HepG2 (cell line): ENCODE data around the gene KIAA0319L. TPM values are rescaled to one million over a fixed set of nuclear protein-coding genes. Genes with fewer than 3 reads are reported as not detected.

Experiments used
- DR1 ChIP-seq: sonication (generic); formaldehyde crosslinking; IDR thresholded peaks from 2 replicates; pipeline ENCODE4 v1.8.0; 2021; ENCODE audit warnings: mild to moderate bottlenecking, missing genetic modification reagents, inconsistent platforms
- HOXA7 ChIP-seq: sonication (generic); formaldehyde crosslinking; IDR thresholded peaks from 2 replicates; pipeline ENCODE4 v1.8.1; 2022; ENCODE audit warnings: mild to moderate bottlenecking, missing genetic modification reagents, moderate library complexity
- MIXL1 ChIP-seq: IDR thresholded peaks from 2 replicates; pipeline ENCODE4 v1.6.1; 2016
- PHF8 ChIP-seq: sonication (generic); formaldehyde crosslinking; IDR thresholded peaks from 2 replicates; pipeline ENCODE4 v1.5.0; 2020; ENCODE audit warnings: missing genetic modification reagents
- ZC3H13 ChIP-seq: sonication (generic); formaldehyde crosslinking; IDR thresholded peaks from 2 replicates; pipeline ENCODE4 v1.8.1; 2023; ENCODE audit warnings: mild to moderate bottlenecking, missing genetic modification reagents, moderate library complexity
- polyA plus RNA-seq, 8 experiments: library from polyadenylated mRNA; depleted of rRNA in 3 of 8; stranded (reverse) in 7 of 8; unstranded in 1 of 8; fragments of >200 nt; fragmentation: Illumina TruSeq in 4 of 8; extraction: Trizol in 4 of 8; gene quantifications; 2 replicates each; pipeline versions ENCODE4 v1.2.1 to v1.2.3, GENCODE V29; 2011 to 2016; ENCODE audit warnings: low read depth in 4 of 8, missing spikeins in 1 of 8, mixed read lengths in 1 of 8; ENCODE audit not compliant: insufficient read depth in 1 of 8
- total RNA-seq, 5 experiments: library from RNA; depleted of rRNA; stranded (reverse); fragments of >200 nt; fragmentation: Illumina TruSeq; extraction: Trizol; gene quantifications; 2 replicates each; pipeline ENCODE4 v1.2.3, GENCODE V29; 2016; ENCODE audit warnings: low read depth in 1 of 5
- TF ChIP-seq, protein P1 (sequence below): fragments of 450-650 bp; IDR thresholded peaks from 2 replicates; pipeline ENCODE4 v1.6.1; 2017; ENCODE audit warnings: mild to moderate bottlenecking
- TF ChIP-seq, protein P2 (sequence below): sonication (generic); formaldehyde crosslinking; IDR thresholded peaks from 2 replicates; pipeline ENCODE4 v1.4.0; 2020; ENCODE audit warnings: mild to moderate bottlenecking, missing genetic modification reagents

The KIAA0319L gene
- total and polyA plus RNA-seq, 2 of the 13 experiments (the other 11 are each of a cell fraction or from before 2014, with no cell fraction given): 33.4 to 82.6 TPM

DNA sequence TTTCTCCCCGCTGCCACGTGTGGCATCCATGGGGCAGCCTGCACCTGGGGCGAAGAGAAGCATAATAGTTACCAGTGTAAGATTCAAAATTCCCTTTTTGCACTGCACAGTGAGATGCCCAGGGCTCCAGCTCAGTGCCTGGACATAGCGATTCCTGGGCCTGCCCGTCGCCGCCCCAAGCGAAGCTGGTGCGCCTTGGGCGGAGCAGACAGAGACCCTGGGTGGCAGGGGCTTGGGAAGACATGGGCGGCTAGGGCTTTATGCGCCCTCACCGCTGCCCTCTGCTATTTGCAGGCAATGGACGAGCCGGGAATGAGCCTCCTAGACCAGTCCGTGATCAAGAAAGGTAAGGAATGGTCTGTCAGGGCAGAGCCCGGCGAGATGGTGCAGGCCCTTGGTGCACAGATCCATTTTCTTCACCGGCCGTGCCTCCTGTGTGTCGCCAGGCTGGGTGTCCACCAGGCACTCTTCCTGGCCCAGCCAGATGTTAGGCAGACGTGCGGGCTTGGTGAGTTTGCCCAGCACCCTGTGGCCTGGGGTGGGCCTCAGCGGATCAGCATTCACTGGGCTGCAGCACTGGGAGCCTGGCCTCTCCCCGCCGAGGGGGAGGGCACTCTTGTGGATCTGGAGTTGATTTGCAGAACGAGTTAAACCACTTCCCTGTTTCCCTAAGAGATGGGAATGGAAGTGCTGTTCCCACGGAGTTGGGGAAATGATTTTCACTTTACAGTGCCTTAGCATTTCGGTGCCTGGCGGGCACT lies 17.6 kb upstream of the KIAA0319L start (continued):
- TF ChIP-seq, protein P1, sequence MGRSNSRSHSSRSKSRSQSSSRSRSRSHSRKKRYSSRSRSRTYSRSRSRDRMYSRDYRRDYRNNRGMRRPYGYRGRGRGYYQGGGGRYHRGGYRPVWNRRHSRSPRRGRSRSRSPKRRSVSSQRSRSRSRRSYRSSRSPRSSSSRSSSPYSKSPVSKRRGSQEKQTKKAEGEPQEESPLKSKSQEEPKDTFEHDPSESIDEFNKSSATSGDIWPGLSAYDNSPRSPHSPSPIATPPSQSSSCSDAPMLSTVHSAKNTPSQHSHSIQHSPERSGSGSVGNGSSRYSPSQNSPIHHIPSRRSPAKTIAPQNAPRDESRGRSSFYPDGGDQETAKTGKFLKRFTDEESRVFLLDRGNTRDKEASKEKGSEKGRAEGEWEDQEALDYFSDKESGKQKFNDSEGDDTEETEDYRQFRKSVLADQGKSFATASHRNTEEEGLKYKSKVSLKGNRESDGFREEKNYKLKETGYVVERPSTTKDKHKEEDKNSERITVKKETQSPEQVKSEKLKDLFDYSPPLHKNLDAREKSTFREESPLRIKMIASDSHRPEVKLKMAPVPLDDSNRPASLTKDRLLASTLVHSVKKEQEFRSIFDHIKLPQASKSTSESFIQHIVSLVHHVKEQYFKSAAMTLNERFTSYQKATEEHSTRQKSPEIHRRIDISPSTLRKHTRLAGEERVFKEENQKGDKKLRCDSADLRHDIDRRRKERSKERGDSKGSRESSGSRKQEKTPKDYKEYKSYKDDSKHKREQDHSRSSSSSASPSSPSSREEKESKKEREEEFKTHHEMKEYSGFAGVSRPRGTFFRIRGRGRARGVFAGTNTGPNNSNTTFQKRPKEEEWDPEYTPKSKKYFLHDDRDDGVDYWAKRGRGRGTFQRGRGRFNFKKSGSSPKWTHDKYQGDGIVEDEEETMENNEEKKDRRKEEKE: no peak
- no peak for TF ChIP-seq DR1 (CRISPR knock-in tag)
- TF ChIP-seq ZC3H13 (CRISPR knock-in tag): 0 out of 2 replicates have a peak, but pooled peaks have one; percentile 41
- TF ChIP-seq, protein P2, sequence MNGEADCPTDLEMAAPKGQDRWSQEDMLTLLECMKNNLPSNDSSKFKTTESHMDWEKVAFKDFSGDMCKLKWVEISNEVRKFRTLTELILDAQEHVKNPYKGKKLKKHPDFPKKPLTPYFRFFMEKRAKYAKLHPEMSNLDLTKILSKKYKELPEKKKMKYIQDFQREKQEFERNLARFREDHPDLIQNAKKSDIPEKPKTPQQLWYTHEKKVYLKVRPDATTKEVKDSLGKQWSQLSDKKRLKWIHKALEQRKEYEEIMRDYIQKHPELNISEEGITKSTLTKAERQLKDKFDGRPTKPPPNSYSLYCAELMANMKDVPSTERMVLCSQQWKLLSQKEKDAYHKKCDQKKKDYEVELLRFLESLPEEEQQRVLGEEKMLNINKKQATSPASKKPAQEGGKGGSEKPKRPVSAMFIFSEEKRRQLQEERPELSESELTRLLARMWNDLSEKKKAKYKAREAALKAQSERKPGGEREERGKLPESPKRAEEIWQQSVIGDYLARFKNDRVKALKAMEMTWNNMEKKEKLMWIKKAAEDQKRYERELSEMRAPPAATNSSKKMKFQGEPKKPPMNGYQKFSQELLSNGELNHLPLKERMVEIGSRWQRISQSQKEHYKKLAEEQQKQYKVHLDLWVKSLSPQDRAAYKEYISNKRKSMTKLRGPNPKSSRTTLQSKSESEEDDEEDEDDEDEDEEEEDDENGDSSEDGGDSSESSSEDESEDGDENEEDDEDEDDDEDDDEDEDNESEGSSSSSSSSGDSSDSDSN (CRISPR knock-in tag): peak; percentile 20; the same call in 1 of the 2 replicates
- no peak for TF ChIP-seq MIXL1 (CRISPR knock-in tag)
- peak; percentile 40 for TF ChIP-seq PHF8 (CRISPR knock-in tag)
- TF ChIP-seq HOXA7 (CRISPR knock-in tag): no peak
